GM18873 (cell line): Measurements from ENCODE around the gene FREM2.

Experiments used
- ATAC-seq: cut with Tn5 transposase; IDR thresholded peaks from one replicate; pipeline ENCODE4 v1.9.1; 2021; ENCODE audit warnings: mild to moderate bottlenecking, moderate library complexity, moderate number of reproducible peaks; ENCODE audit not compliant: unreplicated experiment, low FRiP score

Gene FREM2

GRCh38 chr13:38814331-38814730 lies 127.5 kb downstream of the FREM2 start:
- ATAC-seq = no peak

DNA sequence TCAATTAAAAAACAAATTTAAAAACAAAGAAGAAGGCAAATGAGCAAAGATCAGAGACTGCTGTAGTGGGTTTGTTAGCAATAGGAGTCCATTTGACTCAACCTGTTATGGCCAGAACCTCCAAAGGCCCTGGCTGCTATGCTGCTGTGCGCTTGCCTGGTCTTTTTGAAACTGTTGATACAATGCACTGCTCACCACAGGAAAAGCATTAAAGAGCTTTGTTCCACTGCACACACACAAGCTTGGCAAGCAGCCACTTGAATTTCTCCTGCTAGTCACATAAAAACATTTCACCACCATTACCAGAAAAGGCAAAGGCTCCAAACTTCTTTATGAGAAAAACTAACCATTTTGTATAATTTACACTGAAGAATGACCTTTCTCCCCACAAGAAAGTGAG lies 132.2 kb downstream of the FREM2 start:
- no peak for ATAC-seq

GRCh38 chr13:38819596-38819995 lies 132.7 kb downstream of the FREM2 start:
- ATAC-seq = no peak

DNA sequence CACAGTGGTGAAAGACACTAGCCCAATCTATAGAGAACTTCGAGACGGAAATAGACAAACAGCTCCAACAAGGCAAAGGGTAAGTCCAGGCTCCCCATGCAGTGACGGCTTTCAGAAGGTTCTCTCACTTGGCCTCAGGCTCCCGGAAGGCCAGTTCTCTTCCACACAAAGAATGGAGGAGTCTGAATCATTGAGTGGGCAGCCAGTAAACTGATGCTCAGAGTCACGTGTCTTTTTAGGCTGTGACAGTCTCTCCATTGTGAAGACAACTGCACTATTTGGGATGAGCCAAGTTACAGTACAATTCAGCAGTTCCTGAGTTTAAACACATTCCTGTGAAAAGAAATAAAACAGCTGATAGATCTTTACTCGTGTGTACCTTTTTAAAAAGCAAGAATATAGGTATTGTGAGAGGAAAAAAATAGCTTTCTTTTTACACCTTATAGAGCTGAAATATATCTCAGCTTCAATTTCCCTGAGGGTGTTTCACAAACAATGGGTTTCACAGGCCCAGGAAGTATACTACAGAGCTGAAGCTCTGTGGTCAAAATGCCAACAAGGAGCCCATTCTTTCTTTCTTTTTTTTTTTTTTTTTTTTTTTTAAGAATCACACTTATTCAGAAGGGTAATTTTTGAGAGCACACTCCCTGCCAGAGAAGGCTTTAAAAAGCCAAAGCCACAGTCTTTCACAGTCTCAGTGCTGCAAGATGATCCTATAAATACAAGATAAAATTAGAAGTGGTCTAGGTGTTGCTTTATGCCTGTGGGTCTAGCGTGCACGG lies 135.1 kb downstream of the FREM2 start:
- ATAC-seq = no peak

DNA sequence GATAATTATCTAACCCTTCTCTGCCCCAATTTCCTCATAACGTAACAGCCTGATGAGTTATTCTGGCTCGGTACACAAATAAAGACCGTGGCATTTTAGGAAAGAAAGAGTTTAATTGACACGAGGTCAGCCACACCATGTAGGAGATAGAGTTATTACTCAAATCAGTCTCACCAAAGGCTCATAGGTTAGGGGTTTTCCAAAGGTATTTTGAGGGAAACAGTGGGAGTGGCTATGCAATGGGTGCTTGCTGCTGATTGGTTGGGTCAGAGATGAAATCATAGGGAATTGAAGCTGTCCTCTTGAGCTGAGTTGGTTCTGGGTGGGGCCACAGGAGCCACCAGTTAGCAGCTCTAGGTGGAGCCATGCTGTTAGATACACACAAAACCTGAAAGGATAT lies 137.5 kb downstream of the FREM2 start:
- ATAC-seq = peak; percentile 74

DNA sequence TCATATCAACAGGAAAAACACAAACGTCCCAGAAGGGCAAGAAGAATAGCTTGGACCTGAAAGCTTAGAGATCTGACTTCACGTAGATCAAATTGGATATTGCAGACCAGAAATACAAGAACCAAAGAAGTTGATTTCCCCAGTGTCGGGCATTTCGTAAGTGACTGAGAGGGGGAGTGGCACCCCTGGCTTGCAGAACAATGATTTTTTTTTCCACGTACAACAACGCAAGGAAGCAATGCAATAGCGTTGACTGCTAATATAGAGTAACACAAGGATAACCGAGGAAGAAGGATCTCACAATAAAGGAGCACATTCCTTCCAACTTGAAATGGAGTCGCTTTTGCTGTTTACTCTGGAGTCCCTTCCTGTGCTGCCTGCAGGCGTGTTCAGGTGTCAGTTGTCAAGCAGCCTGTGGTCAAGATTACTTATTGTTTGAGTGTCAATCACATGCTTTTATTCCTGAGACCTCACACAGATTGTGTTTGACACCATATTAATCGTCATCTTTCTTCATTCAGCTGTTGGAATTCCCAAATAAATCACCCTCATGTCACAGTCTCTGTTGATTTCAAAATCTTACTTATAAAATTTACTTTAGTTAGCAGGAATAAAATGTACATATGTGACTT lies 139.4 kb downstream of the FREM2 start:
- no peak for ATAC-seq

DNA sequence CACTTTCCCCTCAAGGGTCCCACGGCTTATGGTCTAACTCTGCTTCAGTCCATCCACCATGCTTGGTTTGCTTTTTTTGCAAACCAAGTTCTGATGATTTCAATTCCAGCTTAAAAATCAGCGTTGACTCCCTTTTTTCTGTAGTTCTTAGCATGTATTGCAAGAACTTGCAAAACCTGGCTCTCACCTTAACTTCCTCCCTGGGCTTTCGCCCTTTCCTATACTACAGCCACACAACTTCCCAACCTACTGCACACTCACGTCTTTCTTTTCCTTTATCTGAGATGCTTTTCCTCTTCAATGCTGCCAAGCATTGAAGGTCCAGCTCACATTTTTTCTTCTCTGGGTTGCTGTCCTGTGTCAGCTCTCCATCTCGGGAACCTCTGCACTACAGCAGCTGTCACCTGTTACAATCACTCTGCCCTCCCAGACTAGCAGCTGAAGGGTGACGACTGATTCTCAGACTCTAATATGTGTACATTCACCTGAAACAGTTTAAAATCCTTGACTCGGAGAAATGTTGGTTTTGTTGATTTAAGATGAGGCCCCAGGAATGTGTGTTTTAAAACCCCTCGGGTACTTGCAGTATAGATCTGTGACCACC lies 143.7 kb downstream of the FREM2 start:
- ATAC-seq = no peak

DNA sequence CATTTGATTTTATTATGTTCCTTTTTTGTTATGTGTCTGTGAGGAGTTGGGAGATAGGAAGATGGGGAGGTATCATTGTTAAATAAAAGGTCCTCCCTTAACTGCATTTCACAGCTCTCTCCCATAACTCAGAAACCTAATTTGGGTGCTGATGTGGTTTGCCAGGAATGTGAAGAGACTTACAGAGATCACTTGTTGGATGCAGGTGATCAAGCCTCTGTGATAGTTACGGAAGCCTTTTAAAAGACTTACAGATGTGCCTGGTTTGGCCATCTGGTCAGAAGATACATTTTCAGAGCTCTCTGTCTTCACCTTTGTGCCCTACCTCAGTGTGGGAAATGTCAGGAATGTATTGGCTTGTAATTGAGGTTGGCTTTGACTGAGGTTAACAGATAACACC lies 157.7 kb downstream of the FREM2 start:
- no peak for ATAC-seq

GRCh38 chr13:38848360-38848759 lies 161.5 kb downstream of the FREM2 start:
- ATAC-seq = no peak

- ATAC-seq = no peak
Observed at GRCh38 chr13:38849315-38849714, 162.4 kb downstream of the FREM2 start.

GRCh38 chr13:38850868-38851626 lies 164.2 kb downstream of the FREM2 start:
- ATAC-seq = no peak

- no peak for ATAC-seq
Observed at GRCh38 chr13:38854226-38854625, 167.3 kb downstream of the FREM2 start.

DNA sequence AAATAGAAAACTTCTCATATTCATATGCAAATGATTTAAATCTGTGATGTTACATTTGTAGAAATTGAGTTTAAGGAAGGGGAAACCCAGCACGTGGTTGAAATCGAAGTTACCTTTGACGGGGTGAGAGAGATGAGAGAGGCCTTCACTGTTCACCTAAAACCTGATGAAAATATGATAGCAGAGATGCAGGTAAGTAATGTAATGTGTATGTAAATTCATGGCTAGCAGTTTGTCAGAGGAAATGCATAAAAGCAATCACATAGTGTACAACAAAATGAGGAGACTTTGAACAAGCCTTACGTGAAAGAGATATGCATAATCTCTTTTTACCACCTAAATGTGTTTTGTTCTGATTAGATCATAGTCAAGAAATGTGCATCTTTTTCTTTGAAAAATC lies 169.2 kb downstream of the FREM2 start:
- no peak for ATAC-seq

DNA sequence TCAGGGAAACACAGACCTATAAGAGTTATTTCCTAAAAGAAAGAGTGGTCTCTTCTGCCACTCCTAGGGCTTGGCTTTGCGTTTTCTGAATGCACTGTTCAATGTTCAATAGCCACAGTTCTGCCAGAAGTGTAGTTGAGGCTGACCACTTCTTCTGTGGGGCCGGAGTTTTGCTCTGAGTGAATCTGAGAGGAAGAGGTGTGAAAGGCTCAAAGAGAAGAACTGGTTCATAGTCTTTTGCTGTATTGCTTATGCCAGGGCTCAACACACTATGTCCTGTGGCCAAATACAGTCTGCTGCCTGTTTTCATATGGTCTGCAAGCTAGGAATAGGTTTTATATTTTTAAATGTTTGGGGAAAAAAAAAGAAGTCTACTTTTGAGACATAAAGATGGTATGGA lies 175.6 kb downstream of the FREM2 start:
- no peak for ATAC-seq

GRCh38 chr13:38863536-38863935 lies 176.7 kb downstream of the FREM2 start:
- ATAC-seq = no peak

- ATAC-seq = no peak
Observed at GRCh38 chr13:38866649-38867048, 179.8 kb downstream of the FREM2 start.

DNA sequence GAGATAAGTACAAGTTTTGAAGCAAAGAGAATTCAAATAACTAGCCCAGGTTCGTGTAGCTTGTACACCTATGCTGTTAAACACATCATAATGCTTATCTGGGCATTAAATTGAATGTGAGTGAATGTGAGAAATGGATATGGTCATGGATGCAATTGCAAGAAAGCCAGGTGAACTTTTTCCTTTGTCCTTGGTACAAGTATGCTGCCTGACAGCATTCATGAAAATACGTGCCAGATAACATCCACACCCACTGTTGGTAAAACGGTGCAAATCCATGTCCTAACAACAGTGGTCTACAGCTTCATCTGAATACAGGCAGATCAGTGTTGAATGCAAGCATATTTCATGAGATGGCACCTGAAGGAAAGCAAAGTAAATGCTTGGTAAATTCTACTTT lies 181.5 kb downstream of the FREM2 start:
- ATAC-seq = no peak

- no peak for ATAC-seq
Observed at GRCh38 chr13:38868870-38869269, 182.0 kb downstream of the FREM2 start.

- ATAC-seq = no peak
Observed at GRCh38 chr13:38871275-38871674, 184.4 kb downstream of the FREM2 start.

- peak; percentile 78 for ATAC-seq
Observed at GRCh38 chr13:38872693-38873092, 185.8 kb downstream of the FREM2 start.
